ENCODE measurements around the gene EMD. TPM values are rescaled to one million over a fixed set of nuclear protein-coding genes. Genes with fewer than 3 reads are reported as not detected.

Gene EMD
- total RNA-seq, 1 donor, result 39.3 TPM

- peaks cover 35% of the 10 kb centered on the region for H3K4me1 ChIP-seq (ENCODE audit: insufficient read depth, low read length)
- H3K4me3 ChIP-seq (ENCODE audit: low read length), result no peak overlapping the region
- H3K27me3 ChIP-seq (ENCODE audit: insufficient read depth, low read length), result no peaks in the 10 kb centered on the region
- no peaks in the 10 kb centered on the region for H3K9me3 ChIP-seq (ENCODE audit: low read depth, low read length)
These were observed 51.4 kb downstream of the EMD start for GRCh38 chrX:154430479-154430878.

GRCh38 chrX:154430916-154431315, 51.8 kb downstream of the EMD start:
- Histone ChIP-seq H3K4me1 (ENCODE audit: insufficient read depth, low read length) (peaks cover 35% of the 10 kb centered on the region), H3K4me3 (ENCODE audit: low read length) (no peak overlapping the region), H3K9me3 (ENCODE audit: low read depth, low read length) (no peaks in the 10 kb centered on the region), H3K27me3 (ENCODE audit: insufficient read depth, low read length) (no peaks in the 10 kb centered on the region)

Other genes with a start within 250 kb of the EMD start
- gene OPN1LW, start 235.1 kb upstream of the EMD start, total RNA-seq, result not detected
- gene OPN1MW, start 196.7 kb upstream of the EMD start, total RNA-seq, result not detected
- gene OPN1MW2, start 159.5 kb upstream of the EMD start, total RNA-seq, result not detected
- not detected for gene OPN1MW3, start 121.7 kb upstream of the EMD start, total RNA-seq
- not detected for gene TEX28, start 84.2 kb upstream of the EMD start, total RNA-seq
- gene TKTL1, start 83.5 kb upstream of the EMD start, total RNA-seq, result 4.1 TPM
- gene FLNA, start 4.7 kb upstream of the EMD start, total RNA-seq, result 933 TPM
- 8,353 TPM for gene RPL10, start 19.1 kb downstream of the EMD start, total RNA-seq
- 30.2 TPM for gene DNASE1L1, start 30.0 kb downstream of the EMD start, total RNA-seq
- 33.2 TPM for gene TAFAZZIN, start 32.2 kb downstream of the EMD start, total RNA-seq
- gene ATP6AP1, start 49.4 kb downstream of the EMD start, total RNA-seq, result 47.9 TPM
- 67.6 TPM for gene GDI1, start 57.9 kb downstream of the EMD start, total RNA-seq
- gene FAM50A, start 64.8 kb downstream of the EMD start, total RNA-seq, result 19.1 TPM
- 5.5 TPM for gene PLXNA3, start 79.0 kb downstream of the EMD start, total RNA-seq
- 2.6 TPM for gene LAGE3, start 100.0 kb downstream of the EMD start, total RNA-seq
- gene UBL4A, start 107.3 kb downstream of the EMD start, total RNA-seq, result 15.2 TPM
- 15.0 TPM for gene SLC10A3, start 111.3 kb downstream of the EMD start, total RNA-seq
- gene FAM3A, start 136.9 kb downstream of the EMD start, total RNA-seq, result 12.8 TPM
- gene G6PD, start 167.6 kb downstream of the EMD start, total RNA-seq, result 32.0 TPM
- 11.8 TPM for gene IKBKG, start 168.3 kb downstream of the EMD start, total RNA-seq
- not detected for gene CTAG1A, start 205.8 kb downstream of the EMD start, total RNA-seq
- gene CTAG1B, start 240.0 kb downstream of the EMD start, total RNA-seq, result not detected